Activated naive CD4-positive, alpha-beta T cell treated with anti-CD3 and anti-CD28 coated beads, Interleukin-2, amount 50 U/mL, for 16 hours (primary cell): ENCODE data around the gene KLC3.

ENCODE experiments used
- DNase-seq: peaks from one replicate; pipeline ENCODE4 v3.0.0-alpha.2; 2020

Gene KLC3

GRCh38 chr19:45380107-45380506 is 39.6 kb downstream of the KLC3 start:
- no peak for DNase-seq

GRCh38 chr19:45382426-45382825 is 41.9 kb downstream of the KLC3 start:
- no peak for DNase-seq

- no peak for DNase-seq
Observed at GRCh38 chr19:45385392-45386221, 45.1 kb downstream of the KLC3 start.

GRCh38 chr19:45391346-45391745 is 50.8 kb downstream of the KLC3 start:
- DNase-seq = no peak

- DNase-seq = no peak
Observed at GRCh38 chr19:45391871-45392665, 51.5 kb downstream of the KLC3 start.

- DNase-seq = no peak
Observed at GRCh38 chr19:45395821-45396617, 55.5 kb downstream of the KLC3 start.

- DNase-seq = no peak
Observed at GRCh38 chr19:45400192-45400591, 59.6 kb downstream of the KLC3 start.
